Activated T-helper 1 cell treated with Interleukin-2 at 50 U/mL for 16 hours (primary cell): ENCODE data around the gene NOG.

Experiments used
- DNase-seq: peaks from one replicate; pipeline ENCODE4 v3.0.0-alpha.2; 2020; ENCODE audit warnings: low read depth

Gene NOG

DNA sequence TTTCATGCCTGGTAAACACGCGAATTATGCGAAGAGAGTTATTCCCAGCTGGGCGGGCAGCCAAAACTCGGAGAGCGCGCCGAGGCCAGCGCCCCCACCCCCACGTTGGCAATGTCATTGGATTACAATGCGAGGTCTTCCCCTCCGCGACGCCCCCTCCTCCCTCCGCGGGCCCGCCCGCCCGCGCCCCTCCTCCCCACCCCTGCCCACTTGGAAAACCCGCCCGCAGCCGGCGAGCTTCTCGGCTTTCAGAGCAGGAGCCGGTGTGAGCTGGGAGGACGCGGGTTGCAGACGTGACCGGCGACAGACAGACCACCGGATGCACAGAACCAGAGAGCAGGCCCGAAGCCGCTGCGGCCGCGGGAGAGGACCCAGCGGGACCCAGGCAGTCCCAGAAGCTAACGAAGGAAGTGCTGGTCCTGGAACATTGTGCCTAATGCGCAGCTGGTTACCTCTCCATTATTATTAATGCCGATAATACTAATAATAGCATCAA is 4.0 kb downstream of the NOG start:
- DNase-seq: no peak

DNA sequence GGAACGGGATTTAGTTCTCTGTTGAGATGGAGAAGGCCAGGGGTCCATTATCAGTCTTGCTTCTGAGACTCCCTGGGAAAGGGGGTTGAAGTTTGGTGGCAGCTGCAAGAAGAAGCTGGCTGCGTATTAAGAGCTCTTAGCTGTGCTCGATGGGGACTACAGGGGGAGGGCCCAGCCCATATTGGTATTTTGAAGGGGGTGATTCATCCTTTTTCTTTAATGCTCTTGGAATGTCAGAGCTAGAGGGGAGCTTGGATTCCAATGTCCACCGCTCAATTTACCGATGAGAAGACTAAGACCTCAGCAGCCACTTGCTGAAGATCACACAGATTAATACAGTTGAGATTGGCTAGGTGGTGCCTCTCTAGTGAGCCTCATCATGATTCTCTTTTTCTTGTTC is 5.0 kb downstream of the NOG start:
- DNase-seq: no peak

DNA sequence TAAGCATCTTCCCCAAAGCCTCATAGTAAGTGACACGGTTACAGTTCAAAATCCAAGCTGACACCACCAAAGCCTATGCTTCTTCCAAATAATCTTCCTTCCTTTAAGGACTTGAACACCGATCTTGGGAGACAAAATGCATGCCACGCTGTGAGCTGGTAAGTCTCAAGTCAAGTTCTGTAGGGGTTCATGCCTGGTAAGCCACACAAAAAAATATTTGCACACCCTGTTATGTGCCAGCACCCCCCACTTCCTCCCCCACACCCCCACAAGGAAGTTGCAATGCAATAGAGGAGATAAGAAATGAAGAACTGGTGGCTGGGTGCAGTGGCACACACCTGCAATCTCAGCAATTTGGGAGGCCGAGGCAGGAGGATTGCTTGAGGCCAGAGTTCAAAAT is 5.6 kb downstream of the NOG start:
- no peak for DNase-seq

DNA sequence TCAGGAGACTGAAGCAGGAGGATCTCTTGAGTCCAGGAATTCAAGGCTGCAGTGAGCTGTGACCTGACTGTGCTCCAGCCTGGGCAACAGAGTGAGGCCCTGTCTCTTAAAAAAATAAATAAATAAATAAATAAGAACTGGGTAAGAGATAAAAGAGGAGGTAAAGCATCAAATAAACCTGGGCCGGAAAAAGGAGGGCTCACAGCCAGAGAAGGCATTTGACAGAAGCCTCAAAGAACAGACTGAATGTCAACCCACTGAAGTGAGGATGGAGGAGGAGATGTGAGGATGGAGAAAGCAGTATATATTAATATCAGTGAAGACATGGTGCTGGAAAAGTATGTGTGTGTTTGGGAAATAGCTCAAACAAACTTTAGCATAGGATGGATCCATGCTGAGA is 6.1 kb downstream of the NOG start:
- DNase-seq: no peak

- DNase-seq: no peak
Measured at GRCh38 chr17:56600256-56600655, 6.8 kb downstream of the NOG start.

GRCh38 chr17:56601591-56601990 is 8.1 kb downstream of the NOG start:
- no peak for DNase-seq

DNA sequence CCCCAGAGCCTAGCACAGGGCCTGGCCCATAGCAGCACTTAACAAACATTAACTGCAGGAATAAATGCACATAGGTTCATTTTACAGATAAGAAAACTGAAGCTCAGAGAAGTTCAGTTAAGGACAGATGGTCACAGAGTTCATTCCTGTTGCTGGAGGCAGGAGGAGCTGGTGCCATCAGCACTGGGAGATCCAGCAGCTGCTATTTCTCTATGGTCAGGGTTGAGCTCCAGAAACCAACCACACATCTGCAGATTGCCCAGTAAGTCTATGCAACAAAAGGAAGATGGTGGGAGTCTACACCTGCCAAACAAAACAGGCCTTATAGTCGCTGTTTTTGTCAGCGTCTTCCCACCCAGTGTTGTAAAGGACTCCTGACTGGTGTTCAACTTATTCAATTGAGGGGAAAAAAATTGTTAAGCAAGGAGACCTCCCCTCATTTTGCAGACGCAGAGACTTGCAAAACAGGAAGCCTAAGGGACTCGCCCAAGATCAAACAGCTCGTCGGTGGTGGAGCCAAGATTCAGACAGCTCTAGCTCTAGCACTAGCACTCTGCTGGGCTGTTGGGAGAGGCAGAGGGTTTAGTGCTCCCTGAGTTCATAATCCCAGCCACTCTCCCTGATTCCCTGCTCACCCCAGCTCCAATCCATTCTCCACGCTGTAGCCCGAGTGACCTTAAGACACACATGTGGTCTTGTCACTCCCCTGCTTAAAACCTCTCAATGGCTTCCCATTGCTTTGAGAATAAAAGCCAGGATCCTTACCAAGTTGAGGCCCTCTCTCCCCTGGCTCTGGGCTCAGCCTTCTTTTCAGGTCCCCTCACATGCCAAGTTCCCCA is 9.0 kb downstream of the NOG start:
- DNase-seq: no peak

GRCh38 chr17:56603486-56604238 is 10.2 kb downstream of the NOG start:
- DNase-seq: no peak

DNA sequence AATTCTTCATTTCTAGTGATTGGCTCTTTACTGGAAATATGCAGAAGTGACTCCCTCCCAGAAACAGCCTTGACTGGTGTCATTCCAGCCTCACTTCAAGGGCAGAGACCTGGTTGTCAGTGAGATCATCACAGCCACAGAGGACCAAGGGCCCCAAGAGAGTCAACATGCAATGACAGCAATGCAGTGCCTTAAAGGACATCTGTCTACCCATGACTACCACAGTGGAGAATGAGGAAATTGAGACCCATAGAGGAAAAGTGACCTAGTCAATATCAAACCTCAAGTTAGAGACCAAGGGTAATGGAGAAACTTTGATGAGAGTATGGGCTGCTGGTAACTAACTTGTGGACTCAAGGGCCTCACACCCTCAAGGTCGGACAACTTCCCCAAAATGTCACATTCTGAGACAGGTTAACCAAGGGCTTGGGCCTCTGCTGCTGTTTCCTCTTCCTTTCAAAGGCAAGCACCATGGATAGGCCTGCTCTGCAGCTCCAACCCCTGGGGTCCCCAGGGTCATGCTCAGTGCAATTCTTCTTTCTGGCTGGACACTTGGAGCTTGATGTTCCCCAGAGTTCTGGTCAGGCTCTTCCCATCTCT is 11.3 kb downstream of the NOG start:
- no peak for DNase-seq

- DNase-seq: no peak
Measured at GRCh38 chr17:56608944-56609343, 15.4 kb downstream of the NOG start.

- no peak for DNase-seq
Measured at GRCh38 chr17:56610321-56610720, 16.8 kb downstream of the NOG start.

DNA sequence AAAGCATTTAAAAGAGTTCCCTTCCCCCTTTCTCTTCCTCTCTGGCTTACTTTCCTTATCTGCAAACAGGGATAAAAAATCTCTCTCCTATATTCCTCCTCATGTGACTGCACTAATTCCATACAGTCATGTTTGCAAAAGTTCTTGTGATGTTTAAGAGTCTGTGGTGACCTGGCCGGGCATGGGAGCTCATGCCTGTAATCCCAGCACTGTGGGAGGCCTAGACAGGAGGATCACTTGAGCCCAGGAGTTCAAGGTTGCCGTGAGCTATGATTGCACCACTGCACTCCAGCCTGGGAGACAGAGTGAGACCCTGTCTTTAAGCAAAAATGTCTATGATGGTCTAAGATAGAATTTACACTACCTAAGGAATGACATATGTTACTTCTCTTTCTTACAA is 19.6 kb downstream of the NOG start:
- DNase-seq: no peak

DNA sequence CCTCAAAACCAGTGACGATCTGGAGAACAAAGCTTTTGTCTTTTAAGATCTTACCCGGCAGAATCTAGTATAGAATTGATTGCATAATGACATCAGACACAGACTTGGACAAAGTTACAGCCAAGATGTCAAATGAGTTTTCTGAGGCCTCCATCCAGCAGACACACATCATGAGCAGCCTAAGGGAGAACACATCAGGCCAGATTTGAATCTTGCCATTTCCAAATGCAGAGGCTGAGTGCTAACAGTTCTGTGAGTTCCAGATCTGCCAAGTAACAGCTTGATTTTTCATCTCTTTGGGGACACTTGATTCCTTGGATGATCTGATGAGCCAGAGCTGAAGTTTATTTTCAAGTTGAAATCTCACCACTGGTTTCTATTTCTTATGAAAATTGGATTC is 21.0 kb downstream of the NOG start:
- no peak for DNase-seq

GRCh38 chr17:56616239-56616638 is 22.7 kb downstream of the NOG start:
- DNase-seq: no peak

GRCh38 chr17:56623383-56623782 is 29.9 kb downstream of the NOG start:
- no peak for DNase-seq

- no peak for DNase-seq
Measured at GRCh38 chr17:56624309-56624708, 30.8 kb downstream of the NOG start.

- DNase-seq: no peak
Measured at GRCh38 chr17:56624912-56625311, 31.4 kb downstream of the NOG start.

GRCh38 chr17:56629531-56630075 is 36.1 kb downstream of the NOG start:
- no peak for DNase-seq

GRCh38 chr17:56630202-56630601 is 36.7 kb downstream of the NOG start:
- no peak for DNase-seq

- no peak for DNase-seq
Measured at GRCh38 chr17:56633681-56634080, 40.2 kb downstream of the NOG start.

DNA sequence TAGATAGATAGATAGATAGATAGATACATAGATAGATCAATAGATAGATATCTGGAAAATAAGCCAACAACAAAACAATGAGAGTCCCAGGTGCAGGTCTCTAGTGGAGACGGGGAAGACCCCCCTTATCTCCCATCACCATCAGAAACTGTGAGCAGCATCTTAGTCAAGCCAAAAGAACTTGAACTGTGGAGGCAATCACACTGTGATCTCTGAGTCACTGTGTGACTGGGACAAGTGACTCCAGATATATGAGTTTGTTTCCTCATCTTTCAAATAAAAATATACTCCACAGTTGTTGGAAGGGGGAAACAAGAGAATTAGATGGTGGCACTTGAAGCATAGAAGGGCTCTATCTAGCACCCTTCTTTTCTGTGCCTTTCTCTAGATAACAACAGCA is 42.1 kb downstream of the NOG start:
- DNase-seq: no peak

GRCh38 chr17:56636265-56636664 is 42.8 kb downstream of the NOG start:
- DNase-seq: no peak

- no peak for DNase-seq
Measured at GRCh38 chr17:56637254-56637653, 43.8 kb downstream of the NOG start.
